Stimulated activated CD4-positive, alpha-beta T cell treated with anti-CD3 and anti-CD28 coated beads, Interleukin-1b, Interleukin-23, amount 100 ng/mL, for 24 hours (primary cell): ENCODE data around the gene THOC2.
A peak's percentile ranks its signal among the peaks of the same experiment; 100 is the strongest.
"Not testable (repeated sequence)": the region's sequence is repeated elsewhere in the genome, so short reads cannot be mapped to it uniquely, and the experiment has no call there.

ENCODE experiments used
- DNase-seq, 4 experiments: peaks; one replicate each; pipeline ENCODE4 v3.0.0-alpha.2; 2020; ENCODE audit warnings: low read depth in 4 of 4, low spot score in 1 of 4

THOC2 gene, protein sequence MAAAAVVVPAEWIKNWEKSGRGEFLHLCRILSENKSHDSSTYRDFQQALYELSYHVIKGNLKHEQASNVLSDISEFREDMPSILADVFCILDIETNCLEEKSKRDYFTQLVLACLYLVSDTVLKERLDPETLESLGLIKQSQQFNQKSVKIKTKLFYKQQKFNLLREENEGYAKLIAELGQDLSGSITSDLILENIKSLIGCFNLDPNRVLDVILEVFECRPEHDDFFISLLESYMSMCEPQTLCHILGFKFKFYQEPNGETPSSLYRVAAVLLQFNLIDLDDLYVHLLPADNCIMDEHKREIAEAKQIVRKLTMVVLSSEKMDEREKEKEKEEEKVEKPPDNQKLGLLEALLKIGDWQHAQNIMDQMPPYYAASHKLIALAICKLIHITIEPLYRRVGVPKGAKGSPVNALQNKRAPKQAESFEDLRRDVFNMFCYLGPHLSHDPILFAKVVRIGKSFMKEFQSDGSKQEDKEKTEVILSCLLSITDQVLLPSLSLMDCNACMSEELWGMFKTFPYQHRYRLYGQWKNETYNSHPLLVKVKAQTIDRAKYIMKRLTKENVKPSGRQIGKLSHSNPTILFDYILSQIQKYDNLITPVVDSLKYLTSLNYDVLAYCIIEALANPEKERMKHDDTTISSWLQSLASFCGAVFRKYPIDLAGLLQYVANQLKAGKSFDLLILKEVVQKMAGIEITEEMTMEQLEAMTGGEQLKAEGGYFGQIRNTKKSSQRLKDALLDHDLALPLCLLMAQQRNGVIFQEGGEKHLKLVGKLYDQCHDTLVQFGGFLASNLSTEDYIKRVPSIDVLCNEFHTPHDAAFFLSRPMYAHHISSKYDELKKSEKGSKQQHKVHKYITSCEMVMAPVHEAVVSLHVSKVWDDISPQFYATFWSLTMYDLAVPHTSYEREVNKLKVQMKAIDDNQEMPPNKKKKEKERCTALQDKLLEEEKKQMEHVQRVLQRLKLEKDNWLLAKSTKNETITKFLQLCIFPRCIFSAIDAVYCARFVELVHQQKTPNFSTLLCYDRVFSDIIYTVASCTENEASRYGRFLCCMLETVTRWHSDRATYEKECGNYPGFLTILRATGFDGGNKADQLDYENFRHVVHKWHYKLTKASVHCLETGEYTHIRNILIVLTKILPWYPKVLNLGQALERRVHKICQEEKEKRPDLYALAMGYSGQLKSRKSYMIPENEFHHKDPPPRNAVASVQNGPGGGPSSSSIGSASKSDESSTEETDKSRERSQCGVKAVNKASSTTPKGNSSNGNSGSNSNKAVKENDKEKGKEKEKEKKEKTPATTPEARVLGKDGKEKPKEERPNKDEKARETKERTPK (N-terminal part only)

DNA sequence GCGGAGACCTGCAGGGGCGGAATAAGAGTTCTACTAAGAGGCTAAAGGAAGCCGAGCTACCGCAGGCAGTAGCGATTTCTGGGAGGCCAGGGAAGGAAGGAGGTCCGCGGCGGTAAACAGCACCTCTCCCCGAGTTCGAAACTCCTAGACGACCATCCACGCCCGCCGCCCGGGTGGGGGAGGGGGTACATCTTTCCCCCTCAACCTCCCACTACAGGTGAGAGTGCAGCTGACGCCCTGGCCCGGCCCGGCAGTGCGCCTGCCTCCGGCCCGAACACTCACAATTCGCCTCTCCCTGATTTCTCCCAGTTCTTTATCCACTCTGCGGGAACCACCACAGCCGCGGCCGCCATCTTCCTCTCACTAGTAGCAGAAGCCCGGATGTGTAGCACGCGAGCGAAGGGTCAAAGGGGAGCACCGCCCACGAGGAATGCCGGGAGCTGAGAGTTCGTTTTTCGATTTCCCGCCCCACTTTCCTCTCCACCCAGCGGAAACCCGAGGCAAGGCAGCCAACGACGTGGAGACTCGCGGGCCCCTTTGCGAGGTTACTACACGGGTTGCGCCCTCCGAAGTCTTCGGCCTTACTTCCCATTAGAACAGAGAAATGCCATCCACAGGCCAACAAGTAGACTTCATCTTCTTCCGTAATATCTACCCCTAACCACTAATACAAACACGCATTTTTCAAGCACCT lies at the start of gene THOC2:
Gene THOC2, minus strand, starts transcription at position 383 of the 694 bp plus-strand sequence. Its CDS starts 30 bp downstream, at position 353.
- DNase-seq, result peak; percentile 46 to 71 (median 58)

DNA sequence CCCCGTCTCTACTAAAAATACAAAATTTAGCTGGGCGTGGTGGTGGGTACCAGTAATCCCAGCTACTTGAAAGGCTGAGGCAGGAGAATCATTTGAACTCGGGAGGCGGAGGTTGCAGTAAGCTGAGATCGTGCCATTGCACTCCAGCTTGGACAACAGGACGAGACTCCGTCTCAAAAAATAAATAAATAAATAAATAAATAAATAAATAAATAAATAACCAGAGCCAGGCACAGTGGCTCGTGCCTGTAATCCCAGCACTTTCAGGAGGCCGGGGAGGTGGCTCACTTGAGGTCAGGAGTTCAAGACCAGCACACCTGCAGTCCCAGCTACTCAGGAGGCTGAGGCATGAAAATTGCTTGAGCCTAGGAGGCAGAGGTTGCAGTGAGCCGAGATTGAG lies 48.9 kb upstream of the THOC2 start:
- DNase-seq, result not testable (repeated sequence)

DNA sequence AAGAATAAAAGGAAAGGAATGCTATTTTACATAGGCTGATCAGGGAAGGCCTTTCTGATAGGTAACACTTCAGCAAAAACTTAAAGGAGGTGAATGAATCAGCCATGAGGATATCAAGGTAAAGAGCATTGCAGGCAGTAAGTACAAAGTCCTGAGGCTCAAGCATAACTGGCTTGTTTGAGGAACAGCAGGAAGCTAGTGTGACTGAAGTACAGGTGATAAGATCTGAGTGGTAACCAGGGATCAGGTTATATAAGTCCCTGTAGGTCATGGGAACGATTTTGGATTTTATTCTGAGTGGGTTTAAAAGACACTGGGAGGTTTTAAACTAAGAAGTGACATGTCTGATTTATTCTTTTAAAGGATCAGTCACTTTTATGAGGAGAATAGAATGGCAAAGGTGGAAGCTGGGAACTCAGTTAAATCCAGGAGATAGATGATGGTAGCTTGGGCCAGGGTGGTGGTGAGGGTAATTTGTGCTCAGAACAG lies 47.1 kb upstream of the THOC2 start:
- no peak for DNase-seq

DNA sequence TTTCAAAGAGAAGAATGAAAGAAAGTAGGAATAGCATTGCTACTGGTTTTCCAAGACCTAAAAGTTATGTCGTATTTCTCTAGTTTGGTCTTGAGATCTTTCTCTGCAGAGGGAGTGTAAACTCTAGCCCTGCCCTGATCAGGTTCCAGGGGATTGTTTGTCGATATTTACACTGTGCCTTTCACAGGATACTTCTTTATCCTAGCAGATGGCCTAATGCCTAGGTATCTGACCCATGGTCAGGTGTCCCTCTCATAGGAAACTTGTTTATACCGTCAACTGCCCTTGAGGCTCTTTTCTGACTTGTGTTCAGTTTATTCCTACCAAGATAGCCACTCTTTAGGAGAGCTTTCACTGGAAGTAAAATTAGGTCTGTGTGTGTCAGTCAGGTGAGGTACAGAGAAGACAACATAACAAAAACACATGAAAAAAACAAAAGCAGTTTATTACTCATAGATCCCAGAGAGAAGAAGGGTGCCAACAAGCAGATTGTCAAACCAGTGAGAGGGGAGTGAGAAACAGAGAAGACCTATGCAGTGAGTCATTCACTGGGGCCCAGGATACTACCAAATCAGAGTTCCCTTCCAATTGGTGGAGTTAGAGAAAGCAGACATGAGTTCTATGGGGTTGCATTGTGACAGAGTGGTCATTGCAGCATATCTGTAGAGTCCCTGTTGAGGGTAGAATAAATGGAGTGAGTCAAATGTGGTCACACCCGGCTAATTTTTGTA lies 40.6 kb upstream of the THOC2 start:
- DNase-seq, result no peak

DNA sequence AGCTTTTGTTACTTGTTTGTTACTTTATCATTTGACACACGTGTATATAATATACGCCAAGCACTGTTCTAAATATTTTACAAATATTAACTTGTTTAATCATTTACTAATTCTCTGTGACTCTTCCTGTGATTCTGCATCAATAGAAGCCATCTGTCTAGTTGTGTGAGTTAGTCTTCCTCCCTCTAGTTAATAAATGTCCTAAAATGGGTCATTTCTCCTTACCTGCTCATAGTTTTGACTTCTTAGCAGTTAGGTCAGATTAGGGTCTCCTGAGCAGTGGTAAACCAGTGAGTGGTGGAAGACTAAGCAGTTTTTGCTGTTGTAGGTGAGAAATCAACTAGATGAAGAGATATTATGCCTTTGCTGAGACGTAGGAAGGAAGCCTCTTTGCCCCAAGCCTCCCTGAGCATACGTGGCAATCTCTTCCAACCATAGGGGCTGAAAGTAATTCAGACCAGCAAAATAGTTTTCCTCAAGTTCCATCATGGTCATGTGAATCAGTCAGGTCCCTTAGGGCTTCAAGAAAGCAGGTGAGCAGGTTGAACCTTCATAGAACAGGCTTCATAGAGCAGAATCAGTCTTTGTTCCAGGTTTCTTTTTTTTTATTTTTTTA lies 38.7 kb upstream of the THOC2 start:
- no peak for DNase-seq

DNA sequence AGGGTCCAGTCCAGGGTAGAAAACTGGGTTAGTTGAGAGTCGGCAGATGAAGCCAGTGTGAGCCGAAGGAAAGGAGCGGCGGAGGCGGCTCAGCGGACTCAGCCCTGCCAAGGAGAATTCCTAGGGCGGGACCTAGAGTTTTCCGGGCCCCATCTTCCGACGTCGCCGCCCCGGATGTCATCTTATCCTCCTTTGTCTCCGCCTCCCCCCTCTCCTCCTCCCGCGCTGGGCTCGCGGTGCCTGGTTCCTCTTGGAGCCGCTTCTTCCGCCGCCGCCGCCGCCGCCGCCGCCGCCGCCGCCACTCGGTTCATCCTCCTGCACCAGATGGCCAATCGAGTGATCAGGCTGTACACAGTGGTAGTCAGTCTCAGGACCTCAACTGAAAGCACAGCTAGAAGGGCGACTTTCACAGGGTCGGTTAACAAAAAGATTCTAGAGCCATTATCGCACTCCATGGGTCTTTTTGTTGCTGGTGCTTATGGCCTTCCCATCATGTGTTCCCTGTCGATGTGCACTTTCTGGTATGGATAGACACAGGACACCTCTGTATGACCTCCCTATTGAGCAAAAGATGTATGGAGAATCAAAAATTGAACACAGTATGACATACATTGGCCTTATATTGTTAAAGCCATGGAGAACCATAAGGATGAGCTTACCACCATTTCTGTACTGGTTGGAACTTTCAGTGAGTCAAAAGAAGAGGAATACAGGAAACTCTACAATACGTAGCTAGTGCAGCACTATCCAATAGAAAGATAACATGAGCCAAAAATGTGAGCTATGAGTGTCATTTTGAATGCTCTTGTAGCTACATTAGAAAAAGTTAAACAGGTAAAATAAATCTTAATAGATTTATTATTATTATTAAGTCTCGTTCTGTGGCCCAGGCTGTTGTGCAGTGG lies 32.4 kb upstream of the THOC2 start:
- peak; percentile 7 to 71 (median 40) for DNase-seq

DNA sequence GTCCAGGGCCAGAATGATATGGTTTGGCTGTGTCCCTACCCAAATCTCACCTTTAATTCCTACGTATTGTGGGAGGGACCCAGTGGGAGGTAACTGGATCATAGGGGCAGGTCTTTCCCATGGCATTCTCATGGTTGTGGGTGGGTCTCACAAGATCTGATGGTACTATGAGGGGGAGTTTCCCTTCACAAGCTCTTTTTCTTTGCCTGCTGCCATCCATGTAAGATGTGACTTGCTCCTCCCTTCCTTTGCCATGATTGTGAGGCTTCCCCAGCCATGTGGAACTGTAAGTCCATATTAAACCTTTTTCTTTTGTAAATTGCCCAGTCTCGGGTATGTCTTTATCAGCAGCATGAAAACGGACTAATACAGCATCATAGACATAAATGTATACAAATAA lies 27.0 kb upstream of the THOC2 start:
- DNase-seq, result not testable (repeated sequence)

DNA sequence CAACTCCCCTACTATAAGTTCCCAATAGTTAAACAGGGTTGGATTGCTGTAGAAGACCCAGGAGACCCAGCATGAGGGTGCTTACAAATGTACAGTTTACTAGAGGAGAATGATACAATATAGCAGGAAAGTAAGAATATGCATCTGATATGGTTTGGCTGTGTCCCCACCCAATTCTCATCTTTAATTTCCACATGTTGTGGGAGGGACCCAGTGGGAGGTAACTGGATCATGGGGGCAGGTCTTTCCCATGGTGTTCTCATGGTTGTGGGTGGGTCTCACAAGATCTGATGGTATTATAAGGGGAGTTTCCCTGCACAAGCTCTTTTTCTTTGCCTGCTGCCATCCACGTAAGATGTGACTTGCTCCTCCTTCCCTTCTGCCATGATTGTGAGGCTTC lies 24.9 kb upstream of the THOC2 start:
- DNase-seq, result not testable (repeated sequence)

DNA sequence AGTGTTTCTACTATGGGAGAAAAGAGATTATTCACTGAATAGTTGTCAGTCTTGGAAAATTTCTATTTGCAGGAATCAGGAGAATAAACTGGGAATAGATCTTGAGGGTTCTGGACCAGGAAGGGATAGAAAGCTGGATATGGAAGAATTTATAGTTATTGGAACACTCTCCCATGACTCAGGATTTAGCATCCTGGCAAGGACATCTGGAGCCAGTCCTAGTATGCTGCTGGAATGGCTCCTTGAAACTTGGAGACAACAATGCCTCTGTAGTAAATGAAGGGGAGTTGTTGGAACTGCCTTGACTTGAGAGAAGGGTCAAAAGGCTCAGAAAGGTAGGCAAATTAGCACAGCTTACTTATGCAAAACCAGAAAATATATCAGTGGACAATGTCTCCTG lies 23.5 kb upstream of the THOC2 start:
- no peak for DNase-seq

DNA sequence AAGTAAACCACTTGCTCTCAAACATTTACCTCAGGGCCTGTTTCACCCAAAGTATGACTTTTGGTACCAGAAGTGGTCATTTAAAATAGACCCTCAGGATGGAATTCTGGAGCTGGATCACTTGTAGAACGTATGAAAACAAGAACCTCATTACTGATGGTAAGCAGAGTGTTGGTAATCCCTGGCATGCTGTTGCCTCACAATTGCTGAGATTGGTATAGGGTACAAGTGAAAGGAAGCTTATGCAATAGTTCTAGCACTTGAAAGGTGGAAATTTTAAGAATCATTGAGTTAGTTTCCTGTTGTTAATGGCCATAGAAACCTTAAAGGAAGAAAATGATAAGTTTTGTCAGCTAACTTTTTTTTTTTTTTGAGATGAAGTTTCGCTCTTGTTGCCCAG lies 22.3 kb upstream of the THOC2 start:
- DNase-seq, result no peak

DNA sequence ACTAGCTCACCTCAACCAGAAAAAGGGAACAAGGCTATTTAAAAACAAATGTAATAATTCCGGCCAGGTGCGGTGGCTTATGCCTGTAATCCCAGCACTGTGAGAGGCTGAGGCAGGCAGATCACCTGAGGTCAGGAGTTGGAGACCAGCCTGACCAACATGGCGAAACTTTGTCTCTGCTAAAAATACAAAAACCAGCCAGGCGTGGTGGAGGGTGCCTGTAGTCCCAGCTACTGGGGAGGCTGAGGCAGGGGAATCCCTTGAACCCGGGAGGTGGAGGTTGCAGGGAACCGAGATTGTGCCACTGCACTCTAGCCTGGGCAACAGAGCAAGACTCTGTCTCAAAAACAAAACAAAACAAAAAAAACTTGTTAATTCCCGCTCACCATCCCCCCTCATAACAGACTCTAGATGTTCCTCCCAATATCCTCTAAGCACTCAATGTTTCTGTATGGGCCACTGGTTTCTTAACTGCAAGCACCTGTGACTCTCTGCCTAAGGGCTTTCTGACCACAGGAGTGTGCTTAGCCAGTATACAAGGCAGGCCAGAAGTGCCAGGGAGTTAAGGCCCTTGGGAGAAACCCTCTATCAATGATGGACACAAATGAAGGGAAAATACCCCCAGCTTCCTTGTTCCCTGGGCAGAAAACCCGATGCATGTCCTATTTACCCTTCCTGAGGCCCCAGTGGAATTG lies 21.0 kb upstream of the THOC2 start:
- DNase-seq, result no peak

DNA sequence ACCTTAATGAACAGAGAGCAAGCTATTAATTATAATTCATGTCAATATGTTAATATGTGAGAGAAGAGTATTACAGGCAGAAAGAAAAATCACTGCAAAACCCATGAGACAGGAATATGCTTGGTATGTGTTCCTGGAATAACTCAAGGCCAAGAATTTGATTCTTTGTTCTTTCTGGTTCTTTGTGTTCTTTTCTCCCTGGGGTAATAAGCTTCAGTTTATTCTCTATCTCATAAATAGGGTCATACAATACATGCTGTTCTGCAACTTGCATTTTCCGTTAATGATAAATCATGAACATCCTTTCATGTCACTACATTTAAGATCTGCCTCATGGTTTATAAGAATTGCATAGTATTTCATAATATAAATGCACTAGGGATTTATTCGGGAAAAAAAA lies 16.8 kb upstream of the THOC2 start:
- DNase-seq, result no peak

DNA sequence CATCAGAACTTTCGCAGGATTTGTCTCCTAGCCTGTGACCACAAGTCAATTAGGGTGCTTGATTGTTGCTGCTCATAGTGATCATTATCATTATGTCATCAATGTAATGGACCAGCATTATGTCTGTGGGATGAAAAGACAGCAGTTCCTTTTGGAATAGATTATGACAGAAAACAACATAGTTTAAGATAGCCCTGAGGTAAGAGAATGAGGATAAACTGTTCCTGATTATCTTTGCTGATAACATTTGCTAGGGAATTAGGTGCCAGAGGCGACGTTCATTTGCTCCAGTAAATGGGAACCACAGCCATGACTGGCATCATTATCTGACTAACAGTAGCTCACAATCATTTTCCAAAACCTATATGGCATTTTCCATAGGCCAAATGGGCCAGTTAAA lies 12.7 kb upstream of the THOC2 start:
- no peak for DNase-seq

DNA sequence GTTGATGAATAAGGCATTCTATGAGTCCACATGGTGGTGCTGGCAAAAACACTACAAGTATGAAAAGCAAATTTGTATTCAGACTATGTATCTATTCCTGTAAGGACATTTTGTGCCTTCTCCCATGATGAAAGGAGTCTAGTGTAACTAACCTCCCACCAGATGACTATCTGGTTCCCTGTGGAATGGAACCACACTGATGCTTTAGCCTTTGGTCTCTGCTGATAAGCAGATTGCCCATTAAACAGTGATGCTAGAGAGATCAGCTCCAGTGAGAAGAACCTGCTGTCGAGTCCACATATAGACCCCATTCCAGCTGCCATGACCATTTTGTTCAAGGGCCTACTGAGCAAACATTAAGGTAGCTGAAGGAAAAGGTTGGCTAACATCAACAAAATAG lies 10.5 kb upstream of the THOC2 start:
- no peak for DNase-seq

DNA sequence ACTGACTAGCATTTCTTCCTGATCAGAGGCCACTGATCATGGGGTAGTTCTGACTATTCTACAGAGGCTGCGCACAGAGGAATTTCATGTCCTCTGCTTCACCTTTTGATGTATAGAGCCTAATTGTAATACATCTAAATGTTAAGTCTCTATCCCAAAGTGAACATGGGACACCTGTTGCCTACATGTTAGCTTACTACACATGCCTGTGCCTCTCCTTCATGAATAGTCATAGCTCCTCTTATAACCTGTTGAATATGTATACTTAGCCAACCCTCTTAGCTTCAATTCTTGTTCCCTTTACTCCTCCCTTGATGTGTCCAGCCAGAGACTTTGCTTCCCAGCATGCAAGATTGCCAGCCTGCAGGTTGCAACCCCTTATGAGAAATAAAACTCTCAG lies 9.6 kb upstream of the THOC2 start:
- DNase-seq, result no peak

DNA sequence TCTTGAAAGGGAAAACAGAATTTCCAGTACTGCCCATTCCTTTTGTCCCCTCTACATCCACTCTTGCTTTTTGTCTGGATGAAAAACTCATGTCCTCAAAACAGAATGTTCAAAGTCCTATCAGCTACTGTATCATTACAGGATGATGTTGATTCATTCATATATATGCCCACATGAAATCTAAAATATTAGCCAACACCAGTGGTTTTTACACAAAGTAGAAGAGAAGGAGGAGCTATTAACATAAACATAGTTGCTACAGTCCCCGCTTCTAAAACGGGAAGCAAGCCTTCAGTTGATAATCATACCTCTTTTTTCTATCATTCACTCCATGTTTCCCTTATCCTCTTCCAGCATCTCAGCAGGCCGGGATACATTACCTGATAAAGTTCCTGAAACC lies 7.7 kb upstream of the THOC2 start:
- DNase-seq, result no peak

DNA sequence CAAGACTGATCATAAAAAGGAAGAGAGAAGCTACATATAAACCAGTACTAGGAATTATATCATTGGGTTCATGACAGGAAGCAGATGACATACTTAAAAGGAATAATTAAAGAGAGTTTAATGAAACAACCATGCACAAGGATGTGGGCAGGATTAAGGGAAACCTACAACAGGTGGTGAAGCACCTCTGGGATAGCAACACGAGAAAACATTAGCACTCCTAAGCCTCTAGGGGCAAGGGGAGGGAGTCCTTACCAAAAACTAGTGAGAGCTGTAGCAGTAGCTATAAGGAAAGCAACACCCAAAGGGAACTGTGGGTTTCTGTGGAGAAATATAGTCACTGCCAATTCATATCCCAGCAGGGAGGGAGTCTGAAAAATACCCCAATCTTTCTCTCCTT lies 7.2 kb upstream of the THOC2 start:
- no peak for DNase-seq

DNA sequence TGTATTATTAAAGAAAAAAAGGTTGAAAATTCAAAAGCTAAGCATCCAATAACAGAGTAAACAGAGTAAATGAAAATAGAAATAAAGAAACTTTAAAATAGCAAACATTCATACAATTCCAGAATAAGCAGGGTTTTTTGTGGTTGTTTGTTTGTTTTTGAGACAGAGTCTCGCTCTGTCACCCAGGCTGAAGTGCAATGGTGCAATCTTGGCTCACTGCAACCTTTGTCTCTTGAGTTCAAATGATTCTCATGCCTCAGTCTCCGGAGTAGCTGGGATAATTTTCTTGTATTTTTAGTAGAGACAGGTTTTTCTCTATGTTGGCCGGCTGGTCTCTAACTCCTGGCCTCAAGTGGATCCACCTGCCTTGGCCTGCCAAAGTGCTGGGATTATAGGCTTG lies 6.6 kb upstream of the THOC2 start:
- DNase-seq, result no peak
